ENCODE measurements around the gene ZNF391. TPM values are rescaled to one million over a fixed set of nuclear protein-coding genes. Genes with fewer than 3 reads are reported as not detected.

The ZNF391 gene
- 4.4 and 7.0 TPM in 2 replicates for total RNA-seq
- total RNA-seq (2013) = 3.1 TPM
- polyA plus RNA-seq = 1.3 and 1.4 TPM in 2 replicates
- polyA minus RNA-seq = 0.86 and 1.4 TPM in 2 replicates

DNA sequence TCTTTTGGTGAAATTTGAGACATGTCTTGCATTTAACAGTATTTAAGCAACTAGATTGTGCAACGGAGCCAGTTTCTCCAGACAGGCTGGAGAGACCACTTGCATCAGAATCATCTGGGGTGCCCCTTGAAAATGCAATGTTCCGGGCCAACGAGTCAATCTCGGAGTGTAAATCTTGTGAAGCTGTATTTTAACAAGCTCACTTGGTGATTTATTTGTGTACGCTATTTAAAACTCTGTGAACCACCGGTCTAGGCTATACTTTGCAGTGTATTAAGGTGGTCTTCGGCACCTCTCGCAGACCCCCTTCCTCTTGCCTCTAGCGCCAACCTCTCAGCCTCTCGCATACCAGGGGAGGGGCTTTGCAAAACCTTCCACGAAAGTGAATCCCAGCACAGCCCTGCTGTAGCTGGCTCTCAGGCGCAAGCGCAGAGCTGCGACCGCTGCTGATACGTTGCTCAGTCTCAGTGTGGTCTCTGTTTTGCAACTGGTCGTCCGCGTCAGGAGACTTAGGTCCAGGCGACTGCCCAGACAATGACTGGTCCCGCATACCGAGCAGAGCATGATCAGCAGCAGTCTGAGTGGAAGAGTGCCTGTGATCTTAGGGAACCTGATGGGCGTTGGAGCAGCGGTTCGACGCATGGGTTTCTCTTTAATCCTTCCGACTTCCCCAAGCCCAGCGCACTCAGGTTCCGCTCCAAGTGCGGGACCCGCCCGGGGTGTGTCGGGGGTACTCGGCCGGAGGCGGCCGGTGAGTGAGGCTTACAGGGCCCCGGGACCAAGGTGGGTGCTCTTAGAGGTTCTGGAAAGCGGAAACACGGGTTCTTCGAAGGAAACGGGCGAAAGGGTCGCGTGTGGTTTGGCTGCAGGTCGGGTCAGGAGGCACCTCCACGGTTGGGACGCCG, at the start of gene ZNF391:
ZNF391 (plus strand) TSS at position 467 of the 905 bp plus-strand sequence. CDS start 11,612 bp downstream, outside the sequence.
- Histone ChIP-seq H3K4me1 (ENCODE audit: control insufficient read depth in 2 of 2, insufficient read depth in 2 of 2, low read length in 2 of 2) (peaks cover 10 to 16% of the 10 kb centered on the region in 2 donors), H3K4me3 (ENCODE audit: control extremely low read depth in 1 of 5, extremely low read depth in 1 of 5, insufficient read depth in 1 of 5, low read depth in 2 of 5, low read length in 4 of 5) (peak within 1 kb of the TSS; percentile 70 to 97 (median 94)), H3K4me2 (replicated peaks; ENCODE audit: low read depth, low read length, poor library complexity, severe bottlenecking) (peak within 1 kb of the TSS; percentile 88), H3K79me2 (ENCODE audit: control insufficient read depth, insufficient read depth, low read length) (peaks cover 5% of the 10 kb centered on the region), H3K9me3 (ENCODE audit: control extremely low read depth in 1 of 3, control insufficient read depth in 2 of 3, insufficient read depth in 1 of 3, low read length in 2 of 3) (peaks cover 0 to 8% (median under 1%) of the 10 kb centered on the region in 3 donors), H3K9ac (ENCODE audit: low read length) (peak within 1 kb of the TSS; percentile 88), H3K36me3 (replicated peaks in 1 of 2; ENCODE audit: control extremely low read depth in 1 of 2, control insufficient read depth in 1 of 2, extremely low read depth in 1 of 2, insufficient read depth in 2 of 2, low read length in 1 of 2) (no peaks in the 10 kb centered on the region), H4K20me1 (ENCODE audit: control insufficient read depth, insufficient read depth, low read length, poor library complexity, severe bottlenecking) (no peaks in the 10 kb centered on the region), H2AFZ (ENCODE audit: insufficient read depth, low read depth, low read length, poor library complexity, severe bottlenecking) (peak within 1 kb of the TSS; percentile 99), H3K27me3 (replicated peaks in 1 of 4; ENCODE audit: control extremely low read depth in 1 of 4, control insufficient read depth in 3 of 4, insufficient read depth in 4 of 4, low read length in 3 of 4) (peaks cover 0 to 2% (median 0%) of the 10 kb centered on the region in 4 experiments), H3K27ac (ENCODE audit: low read length in 2 of 2) (peak within 1 kb of the TSS; percentile 64 to 83)
- ATAC-seq (ENCODE audit: low read depth) (peak; percentile 87), DNase-seq (peak; percentile 88)
- ChIA-PET POLR2A (interaction anchor here (1.1 kb wide), 1 partner anchor 84 kb away, joined by 4 read pairs; the partner anchor contains the start of gene ZNF184), CTCF (interaction anchor here (0.6 to 1.3 kb wide), 4 partner anchors 130 to 384 kb away, joined by 3 to 4 read pairs (median 3); a partner anchor contains a TSS)
- intact Hi-C loops (cut with micrococcal nuclease) = loop anchor here (1.0 to 10.0 kb wide), 8 partner anchors 13 to 1010 kb away; partner anchors contain the start of genes ZKSCAN4, ZKSCAN8, ZSCAN12 and ZSCAN26
- H3K27me3 Mint-ChIP-seq = peaks cover under 1% of the 10 kb centered on the region
- peak within 1 kb of the TSS; percentile 98 for H3K27ac Mint-ChIP-seq
- H3K9me3 Mint-ChIP-seq (ENCODE audit: insufficient read depth) = no peaks in the 10 kb centered on the region
- TF ChIP-seq, protein P1, sequence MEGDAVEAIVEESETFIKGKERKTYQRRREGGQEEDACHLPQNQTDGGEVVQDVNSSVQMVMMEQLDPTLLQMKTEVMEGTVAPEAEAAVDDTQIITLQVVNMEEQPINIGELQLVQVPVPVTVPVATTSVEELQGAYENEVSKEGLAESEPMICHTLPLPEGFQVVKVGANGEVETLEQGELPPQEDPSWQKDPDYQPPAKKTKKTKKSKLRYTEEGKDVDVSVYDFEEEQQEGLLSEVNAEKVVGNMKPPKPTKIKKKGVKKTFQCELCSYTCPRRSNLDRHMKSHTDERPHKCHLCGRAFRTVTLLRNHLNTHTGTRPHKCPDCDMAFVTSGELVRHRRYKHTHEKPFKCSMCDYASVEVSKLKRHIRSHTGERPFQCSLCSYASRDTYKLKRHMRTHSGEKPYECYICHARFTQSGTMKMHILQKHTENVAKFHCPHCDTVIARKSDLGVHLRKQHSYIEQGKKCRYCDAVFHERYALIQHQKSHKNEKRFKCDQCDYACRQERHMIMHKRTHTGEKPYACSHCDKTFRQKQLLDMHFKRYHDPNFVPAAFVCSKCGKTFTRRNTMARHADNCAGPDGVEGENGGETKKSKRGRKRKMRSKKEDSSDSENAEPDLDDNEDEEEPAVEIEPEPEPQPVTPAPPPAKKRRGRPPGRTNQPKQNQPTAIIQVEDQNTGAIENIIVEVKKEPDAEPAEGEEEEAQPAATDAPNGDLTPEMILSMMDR (IDR thresholded peaks at IDR 0.05) = no peak
- TF ChIP-seq EZH2 (IDR thresholded peaks at IDR 0.05; ENCODE audit: borderline replicate concordance, insufficient read depth, low read depth, low read length, poor library complexity, severe bottlenecking) = no peak
- 3% methylated on average over 40 of the region's 49 CpGs for WGBS (ENCODE audit: insufficient coverage)
- H3K4me3 Mint-ChIP-seq = peak within 1 kb of the TSS; percentile 99
- H3K4me1 Mint-ChIP-seq = peaks cover 17% of the 10 kb centered on the region

Measured in B cell (primary cell).